PFSK-1 (cell line): ENCODE results near the gene MCM7.

Experiments used
- POLR2AphosphoS5 ChIP-seq: IDR thresholded peaks from 2 replicates; pipeline ENCODE4 v1.6.1; 2012; ENCODE audit warnings: low read depth, mild to moderate bottlenecking, control low read depth, low read length, moderate library complexity
- REST ChIP-seq, 2 experiments: IDR thresholded peaks; 2 replicates each; pipeline versions ENCODE4 v1.6.1 to v1.8.0; 2011 to 2012; ENCODE audit warnings: low read depth in 2 of 2, low read length in 2 of 2, control low read depth in 1 of 2, inconsistent platforms in 1 of 2, mild to moderate bottlenecking in 1 of 2, moderate library complexity in 1 of 2; ENCODE audit not compliant: insufficient read depth in 1 of 2
- TAF1 ChIP-seq: IDR thresholded peaks from 2 replicates; pipeline ENCODE4 v1.6.1; 2012; ENCODE audit warnings: low read length, control low read depth, borderline replicate concordance; ENCODE audit not compliant: insufficient read depth

- peak; percentile 74 for TF ChIP-seq TAF1
- TF ChIP-seq REST (IDR thresholded peaks at IDR 0.05; ENCODE audit: insufficient read depth in 1 of 2, low read depth in 2 of 2, low read length in 2 of 2) = 0 out of 4 replicates have a peak, but pooled peaks of 1 of the 2 experiments have one; percentile 40
- peak; percentile 72; the same call in 1 of the 2 replicates for TF ChIP-seq POLR2AphosphoS5
These were observed 19.6 kb downstream of the MCM7 start, which contains the start of gene ZNF3 for GRCh38 chr7:100081535-100082102.
